GM08714 (cell line): ENCODE data around the gene HIF3A.

Source experiments
- H3K4me3 ChIP-seq: fragments of 200-500 bp; sonication (Bioruptor generic); 2 replicates; pipeline ENCODE4 v1.5.1; 2014; ENCODE audit warnings: mild to moderate bottlenecking, low read length, inconsistent platforms
- ZNF274 ChIP-seq: IDR thresholded peaks from 2 replicates; pipeline ENCODE4 v1.6.1; 2012; ENCODE audit warnings: mild to moderate bottlenecking, low read depth, low read length

Gene HIF3A

DNA sequence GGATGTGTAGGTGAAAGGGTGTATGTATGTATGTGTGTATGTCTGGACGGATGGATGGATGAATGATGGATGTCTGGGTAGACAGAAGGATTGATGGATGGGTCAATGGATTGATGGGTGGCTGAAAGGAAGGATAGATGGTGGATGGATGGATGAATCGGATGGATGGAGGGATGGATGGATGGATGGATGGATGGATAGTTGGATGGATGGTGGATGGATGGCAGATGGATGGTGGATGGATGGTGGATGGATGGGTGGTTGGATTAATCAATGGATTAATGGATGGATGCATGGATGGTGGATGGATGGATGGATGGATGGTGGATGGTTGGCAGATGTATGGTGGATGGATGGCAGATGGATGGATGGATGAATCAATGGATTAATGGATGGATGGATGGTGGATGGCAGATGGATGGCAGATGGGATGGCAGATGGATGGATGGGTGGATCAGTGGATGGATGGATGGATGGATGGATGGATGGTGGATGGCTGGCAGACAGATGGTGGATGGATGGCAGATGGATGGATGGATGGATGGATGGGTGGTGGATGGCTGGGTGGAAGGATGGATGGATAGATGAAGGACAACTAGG, 33.6 kb downstream of the HIF3A start:
- TF ChIP-seq ZNF274, result no peak
- H3K4me3 ChIP-seq, result no peak overlapping the region

DNA sequence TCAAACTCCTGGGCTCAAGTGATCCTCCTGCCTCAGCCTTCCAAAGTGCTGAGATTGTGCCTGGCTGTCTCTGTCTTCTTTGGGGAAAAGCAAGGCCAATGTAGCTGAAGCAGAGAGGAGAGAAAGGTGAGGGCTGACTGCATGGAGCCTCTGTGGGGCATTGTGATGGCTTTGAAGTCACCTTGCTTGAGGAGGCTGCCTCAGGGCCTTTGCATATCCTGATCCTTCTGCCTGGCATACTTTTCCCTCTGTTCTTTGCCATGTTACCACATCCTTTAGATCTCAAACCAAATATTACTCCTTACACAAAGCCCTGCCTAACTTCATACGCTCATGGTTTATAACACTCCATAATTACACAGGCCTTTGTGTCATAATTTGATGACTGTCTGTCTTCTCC, 40.6 kb downstream of the HIF3A start:
- TF ChIP-seq ZNF274, result no peak
- H3K4me3 ChIP-seq, result no peak overlapping the region

DNA sequence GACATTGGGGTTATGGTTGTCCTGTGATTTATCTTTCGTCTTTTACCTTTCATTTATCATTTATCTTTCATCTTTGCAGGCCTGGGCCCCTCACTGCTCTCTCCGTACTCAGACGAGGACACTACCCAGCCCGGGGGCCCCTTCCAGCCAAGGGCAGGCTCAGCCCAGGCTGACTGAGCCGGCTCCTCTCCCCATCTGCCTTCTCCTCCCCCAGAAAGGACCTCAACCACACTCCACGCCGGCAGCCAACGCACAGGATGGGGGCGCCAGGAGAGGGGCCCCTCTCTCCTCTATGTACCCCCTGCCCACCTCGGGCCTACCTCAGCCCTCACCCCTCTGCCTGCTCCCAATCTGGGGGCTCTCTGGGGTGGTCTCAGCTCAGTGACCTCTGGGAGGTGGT, 42.6 kb downstream of the HIF3A start:
- TF ChIP-seq ZNF274, result no peak
- H3K4me3 ChIP-seq, result no peak overlapping the region

DNA sequence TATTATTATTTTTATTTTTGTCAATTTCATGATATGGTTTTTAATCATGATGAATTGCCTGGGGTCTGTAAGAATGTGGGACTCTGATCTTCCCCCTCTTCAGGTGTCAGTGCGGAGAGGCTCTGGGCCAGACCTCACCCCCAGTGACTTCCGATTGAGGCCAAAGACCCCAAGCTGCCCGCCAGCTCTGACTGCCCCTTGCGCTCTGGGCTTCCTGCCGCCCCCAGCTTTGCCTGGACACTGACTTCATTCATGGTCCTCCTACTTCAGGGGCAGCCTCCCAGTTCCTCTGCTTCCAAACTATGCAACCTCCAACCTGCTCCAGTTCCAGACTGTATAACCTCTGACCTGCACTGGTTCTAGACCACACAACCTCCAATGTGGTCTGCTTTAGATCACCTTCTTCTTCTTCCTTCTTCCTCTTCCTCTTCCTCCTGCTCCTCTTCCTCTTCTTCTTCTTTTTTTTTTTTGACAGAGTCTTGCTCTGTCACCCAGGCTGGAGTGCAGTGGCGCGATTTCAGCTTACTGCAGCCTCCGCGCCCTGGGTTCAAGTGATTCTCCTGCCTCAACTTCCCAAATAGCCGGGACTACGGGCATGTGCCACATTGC, 43.3 kb downstream of the HIF3A start:
- no peak for TF ChIP-seq ZNF274
- no peak overlapping the region for H3K4me3 ChIP-seq

DNA sequence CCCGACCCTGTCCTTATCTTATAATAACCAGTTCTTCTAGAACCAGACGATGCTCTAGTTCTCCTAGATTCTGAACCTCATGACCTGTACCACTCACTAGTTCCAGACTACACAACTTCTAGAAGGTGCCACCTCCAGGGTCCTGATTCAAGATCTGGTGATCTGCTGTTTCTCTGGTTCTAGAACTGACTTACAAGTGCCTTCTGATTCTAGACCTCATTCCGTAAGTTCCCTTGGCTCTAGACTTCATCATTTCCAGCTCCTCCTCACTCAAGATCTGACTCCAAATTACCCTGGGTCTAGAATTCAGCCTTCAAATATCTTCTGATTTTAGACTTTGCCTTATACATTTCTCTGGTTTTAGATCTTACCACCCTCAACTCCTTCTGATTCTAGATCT, 45.1 kb downstream of the HIF3A start:
- H3K4me3 ChIP-seq, result no peak overlapping the region
- TF ChIP-seq ZNF274, result no peak

DNA sequence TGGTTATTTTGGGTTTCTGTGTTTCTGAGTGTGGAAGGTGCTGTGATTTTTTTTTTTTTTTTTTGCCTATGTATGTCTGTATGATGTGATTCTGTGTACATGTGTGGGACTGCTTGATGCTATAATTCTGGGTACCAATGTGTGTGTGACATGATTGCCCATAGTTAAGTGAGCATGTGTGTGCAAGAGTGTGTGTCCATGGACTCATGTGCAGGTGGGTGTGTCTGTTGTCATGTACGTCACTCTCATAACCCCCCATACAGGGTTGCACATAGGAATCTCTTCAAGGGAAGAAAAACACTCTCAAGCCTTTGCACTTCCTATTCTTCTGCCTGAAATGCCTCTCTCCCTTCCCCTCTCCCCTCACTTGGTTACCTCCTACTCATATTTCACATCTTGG, 47.5 kb downstream of the HIF3A start:
- H3K4me3 ChIP-seq, result no peak overlapping the region
- no peak for TF ChIP-seq ZNF274

DNA sequence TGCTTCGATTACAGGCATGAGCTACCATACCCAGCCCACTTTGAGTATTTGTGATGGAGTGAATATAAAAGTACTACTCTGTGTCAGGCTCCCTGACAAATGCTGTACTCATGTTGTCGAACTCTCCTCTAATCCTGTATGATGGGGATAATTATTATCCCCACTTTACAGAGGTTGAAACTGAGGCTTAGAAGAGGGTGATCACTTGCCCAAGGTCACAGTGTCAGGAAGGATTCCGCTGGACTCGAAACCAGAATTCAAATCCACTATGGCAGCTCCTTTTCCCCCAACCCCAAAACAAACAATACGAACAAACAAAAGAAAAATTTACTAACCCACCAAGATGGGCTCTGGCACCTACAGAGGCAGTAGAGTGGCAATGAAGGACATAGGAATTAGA, 48.3 kb downstream of the HIF3A start:
- no peak for TF ChIP-seq ZNF274
- H3K4me3 ChIP-seq, result no peak overlapping the region

DNA sequence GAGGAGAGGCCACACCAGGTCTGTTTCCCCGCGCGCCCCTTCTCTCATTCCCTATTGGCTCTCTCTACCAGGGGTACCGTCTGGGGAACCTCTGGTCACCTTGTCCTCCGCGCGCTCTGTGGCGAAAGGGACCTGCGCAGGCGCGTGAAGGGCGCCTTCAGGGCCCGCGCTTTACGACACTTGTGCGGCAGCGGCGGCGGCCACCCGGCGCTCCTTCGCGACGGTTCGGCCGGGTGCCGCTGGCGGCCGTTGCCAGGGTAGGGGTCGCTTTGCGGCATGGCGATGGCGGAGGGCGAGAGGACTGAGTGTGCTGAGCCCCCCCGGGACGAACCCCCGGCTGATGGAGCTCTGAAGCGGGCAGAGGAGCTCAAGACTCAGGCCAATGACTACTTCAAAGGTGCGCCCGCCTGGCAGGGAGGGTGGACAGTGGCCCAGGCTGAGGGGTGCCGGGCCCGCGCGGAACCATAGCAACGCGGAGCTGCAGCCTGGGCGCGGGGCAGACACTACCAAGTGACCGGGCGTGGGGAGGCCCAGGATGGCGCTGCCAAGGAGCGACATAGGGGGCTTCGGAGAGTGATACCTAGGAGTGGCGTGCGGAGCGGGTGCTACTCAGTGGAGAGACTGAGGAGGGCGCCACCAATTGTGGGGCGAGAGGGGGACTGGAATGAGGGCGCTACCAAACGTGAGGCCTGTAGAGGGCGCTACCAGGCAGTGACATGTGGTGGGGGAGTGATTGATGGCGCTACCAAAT, 50.2 kb downstream of the HIF3A start, which contains the start of gene PPP5C:
PPP5C (plus strand) TSS at position 267 of the 751 bp plus-strand sequence; CDS start at position 277, 10 bp downstream.
- H3K4me3 ChIP-seq, result peak within 1 kb of the TSS; percentile 86
- TF ChIP-seq ZNF274, result no peak

DNA sequence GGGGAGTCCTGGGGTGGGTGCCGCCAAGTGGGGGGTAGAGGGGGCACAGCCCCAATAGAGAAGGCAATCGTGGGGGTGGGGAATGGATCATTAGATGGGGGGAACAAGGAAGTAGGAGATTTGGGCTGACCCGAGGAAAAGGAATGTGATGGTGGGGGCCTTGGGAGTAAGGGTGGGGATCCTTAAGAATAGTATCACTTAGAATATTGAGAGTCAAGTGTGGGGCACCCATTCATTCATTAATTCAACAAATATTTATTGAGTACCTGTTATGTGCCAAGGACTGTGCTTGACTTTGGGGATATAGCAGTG, 50.7 kb downstream of the HIF3A start:
- peak overlapping the region; percentile 86 for H3K4me3 ChIP-seq
- no peak for TF ChIP-seq ZNF274

DNA sequence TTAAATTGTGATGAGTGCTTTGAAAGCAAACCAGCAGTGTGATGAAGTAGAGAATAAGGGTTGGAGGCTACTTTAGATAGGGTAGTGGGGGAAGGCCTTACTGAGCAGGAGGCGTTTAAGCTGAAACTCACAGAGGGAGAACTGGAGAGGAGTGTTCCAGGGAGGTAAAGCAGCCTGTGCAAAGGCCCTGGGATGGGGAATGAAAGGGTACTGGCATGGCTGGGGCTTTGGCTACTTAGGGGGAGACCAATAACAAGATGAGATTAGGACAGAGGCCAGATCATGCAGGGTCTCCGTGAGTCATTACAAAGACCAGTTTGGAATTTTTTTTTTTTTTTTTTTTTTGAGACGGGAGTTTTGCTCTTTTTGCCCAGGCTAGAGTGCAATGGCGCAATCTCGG, 51.1 kb downstream of the HIF3A start:
- no peak for TF ChIP-seq ZNF274
- peak overlapping the region; percentile 86 for H3K4me3 ChIP-seq

DNA sequence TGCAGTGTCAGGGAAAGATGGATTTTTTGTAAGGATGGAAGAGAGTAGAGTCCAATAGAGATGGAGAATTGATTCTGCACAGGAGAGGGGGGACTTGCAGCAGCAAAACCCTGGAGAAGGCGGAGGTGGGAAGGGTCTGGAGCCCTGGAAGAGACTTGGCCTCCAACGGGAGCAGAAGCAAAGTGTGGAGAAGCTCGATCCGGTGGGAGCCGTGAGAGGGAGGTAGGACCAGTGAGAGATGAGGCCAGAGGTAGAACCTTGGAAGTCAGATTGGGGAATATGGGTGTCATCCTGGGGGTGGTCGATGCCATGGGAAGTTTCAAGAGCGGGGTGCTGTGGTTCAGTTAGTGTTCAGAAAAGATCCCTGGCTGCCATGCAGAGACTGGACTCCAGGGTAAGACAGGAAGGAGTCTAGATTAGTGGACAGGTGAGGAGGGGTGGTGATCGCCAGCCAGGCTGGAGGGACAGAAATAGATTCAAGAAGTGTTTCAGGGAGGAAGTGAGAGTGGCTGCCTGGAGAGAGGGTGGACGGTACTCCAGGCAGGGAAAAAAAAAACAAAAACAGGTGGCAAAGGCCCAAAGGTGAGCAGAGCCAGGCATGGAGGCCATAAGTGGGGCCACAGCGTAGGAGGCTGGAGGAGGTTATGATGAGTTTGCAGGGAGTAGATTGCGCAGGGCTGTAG, 52.6 kb downstream of the HIF3A start:
- TF ChIP-seq ZNF274, result no peak

DNA sequence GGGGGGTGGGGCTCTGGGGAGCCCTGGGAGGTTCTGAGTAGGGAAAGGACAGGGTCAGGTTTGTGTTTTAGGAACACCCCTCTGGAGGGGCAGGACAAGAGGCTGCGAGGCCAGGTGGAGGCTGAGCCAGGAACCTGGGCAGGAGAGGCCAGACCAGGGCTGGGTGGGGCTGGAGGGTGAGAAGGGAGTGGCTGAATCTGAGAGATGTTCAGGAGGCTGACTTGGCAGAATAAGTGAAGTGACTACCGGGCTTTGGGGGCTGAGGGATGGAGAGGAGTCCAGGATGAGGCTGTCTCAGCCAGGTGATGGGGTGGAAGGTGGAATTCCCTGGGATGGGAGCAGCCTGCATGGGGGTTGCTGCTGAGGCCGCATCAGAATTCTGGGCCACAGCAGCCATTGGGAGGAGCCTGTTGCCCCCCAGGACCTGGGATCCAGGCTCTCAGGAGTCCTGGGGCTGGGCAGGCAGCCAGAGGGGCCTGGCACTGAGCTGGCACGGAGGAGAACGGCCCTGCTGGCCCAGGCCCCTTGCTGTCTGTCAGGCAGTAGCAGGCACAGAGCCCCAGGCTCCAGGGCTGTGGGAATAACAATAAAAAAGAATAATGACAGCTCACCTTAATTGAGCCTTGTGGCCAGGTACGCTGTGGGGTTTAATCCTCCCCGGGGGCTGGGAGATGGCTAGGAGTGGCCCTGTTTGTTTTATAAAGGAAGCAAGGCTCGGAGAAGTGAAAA, 53.4 kb downstream of the HIF3A start:
- no peak overlapping the region; the same call in 1 of the 2 replicates for H3K4me3 ChIP-seq
- no peak for TF ChIP-seq ZNF274

More for the DNA sequence above, 52.6 kb downstream of the HIF3A start:
- peak overlapping the region; percentile 5; the same call in 1 of the 2 replicates for H3K4me3 ChIP-seq

DNA sequence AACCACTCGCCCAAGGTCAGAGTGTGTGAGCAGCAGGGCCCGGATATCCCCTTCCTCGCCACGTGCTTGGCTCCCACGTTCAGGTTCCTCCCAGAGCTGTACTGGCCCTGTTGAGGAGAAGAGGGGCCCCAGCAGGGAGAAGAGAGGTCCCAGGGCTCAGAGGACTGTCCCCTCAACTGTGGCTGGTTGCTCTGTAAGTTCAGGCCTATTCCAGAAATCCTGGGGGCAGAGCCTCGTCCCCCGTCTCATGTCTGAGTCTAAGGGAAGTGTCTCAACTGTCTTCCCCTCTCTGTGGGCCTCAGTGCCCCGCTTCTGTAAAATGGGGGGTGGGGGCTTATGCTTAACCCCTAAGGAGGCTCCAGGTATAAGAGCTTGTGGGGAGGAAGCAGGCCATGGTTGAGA, 53.9 kb downstream of the HIF3A start:
- TF ChIP-seq ZNF274, result no peak
- H3K4me3 ChIP-seq, result peak overlapping the region; percentile 8; the same call in 1 of the 2 replicates
